HepG2 (cell line): ENCODE measurements around the gene ALDH18A1. TPM values are rescaled to one million over a fixed set of nuclear protein-coding genes. Genes with fewer than 3 reads are reported as not detected.
A peak's percentile ranks its signal among the peaks of the same experiment; 100 is the strongest.

Experiments used
- CEBPB ChIP-seq: IDR thresholded peaks from 2 replicates; pipeline ENCODE4 v1.6.1; 2011; ENCODE audit warnings: low read depth, low read length, improper control_type of control experiment, borderline replicate concordance
- CHD2 ChIP-seq: IDR thresholded peaks from 2 replicates; pipeline ENCODE4 v1.6.1; 2011; ENCODE audit warnings: low read depth, low read length, improper control_type of control experiment
- ETV6 ChIP-seq: sonication (generic); formaldehyde crosslinking; conservative IDR thresholded peaks from 2 replicates; pipeline ENCODE4 v1.4.0; 2020; ENCODE audit warnings: missing genetic modification reagents
- FLYWCH1 ChIP-seq: sonication (generic); formaldehyde crosslinking; IDR thresholded peaks from 2 replicates; pipeline ENCODE4 v1.8.1; 2023; ENCODE audit warnings: mild to moderate bottlenecking, missing genetic modification reagents
- IRF2 ChIP-seq: IDR thresholded peaks from 2 replicates; pipeline ENCODE4 v1.6.1; 2018; ENCODE audit warnings: missing genetic modification reagents, missing compliant biosample characterization
- IRX3 ChIP-seq: sonication (generic); formaldehyde crosslinking; IDR thresholded peaks from 2 replicates; pipeline ENCODE4 v1.8.1; 2023; ENCODE audit warnings: mild to moderate bottlenecking, low read depth, missing genetic modification reagents, borderline replicate concordance
- MAFK ChIP-seq, 2 experiments: IDR thresholded peaks in 1 of 2; conservative IDR thresholded peaks in 1 of 2; 2 replicates each; pipeline ENCODE4 v1.6.1; 2011; ENCODE audit warnings: improper control_type of control experiment in 2 of 2, low read length in 2 of 2
- NCOA5 ChIP-seq: sonication (generic); formaldehyde crosslinking; IDR thresholded peaks from 2 replicates; pipeline ENCODE4 v1.4.0; 2020; ENCODE audit warnings: missing genetic modification reagents
- PCBP1 ChIP-seq: fragments of 200-400 bp; formaldehyde crosslinking; IDR thresholded peaks from 2 replicates; pipeline ENCODE4 v1.6.1; 2017; ENCODE audit warnings: mild to moderate bottlenecking, low read depth, low read length, borderline replicate concordance
- SIN3B ChIP-seq: fragments of 150-350 bp; IDR thresholded peaks from 2 replicates; pipeline ENCODE4 v1.6.1; 2014; ENCODE audit warnings: low read length
- SNAPC4 ChIP-seq: sonication (generic); formaldehyde crosslinking; IDR thresholded peaks from 2 replicates; pipeline ENCODE4 v1.4.0; 2020; ENCODE audit warnings: mild to moderate bottlenecking, missing genetic modification reagents
- SRSF9 ChIP-seq: fragments of 200-400 bp; formaldehyde crosslinking; IDR thresholded peaks from 2 replicates; pipeline ENCODE4 v1.6.1; 2018; ENCODE audit warnings: borderline replicate concordance, mild to moderate bottlenecking, low read depth, low read length; ENCODE audit not compliant: insufficient read depth, poor library complexity, severe bottlenecking
- TCF7L2 ChIP-seq: IDR thresholded peaks from 2 replicates; pipeline ENCODE4 v1.6.1; 2011; ENCODE audit warnings: mild to moderate bottlenecking, low read depth, low read length, moderate library complexity
- TEF ChIP-seq: sonication (generic); formaldehyde crosslinking; IDR thresholded peaks from 2 replicates; pipeline ENCODE4 v1.5.0; 2020; ENCODE audit warnings: missing genetic modification reagents
- TMF1 ChIP-seq: sonication (generic); formaldehyde crosslinking; IDR thresholded peaks from 2 replicates; pipeline ENCODE4 v1.8.1; 2022; ENCODE audit warnings: low read depth, missing genetic modification reagents
- ZBTB8A ChIP-seq: sonication (generic); formaldehyde crosslinking; IDR thresholded peaks from 2 replicates; pipeline ENCODE4 v1.4.0; 2020; ENCODE audit warnings: mild to moderate bottlenecking, low read depth, missing genetic modification reagents, borderline replicate concordance
- ZFX ChIP-seq: sonication (generic); formaldehyde crosslinking; IDR thresholded peaks from 2 replicates; pipeline ENCODE4 v1.4.0; 2020; ENCODE audit warnings: mild to moderate bottlenecking, low read depth, missing genetic modification reagents, moderate library complexity
- ZMAT3 ChIP-seq: sonication (generic); formaldehyde crosslinking; conservative IDR thresholded peaks from 2 replicates; pipeline ENCODE4 v1.7.0; 2021; ENCODE audit warnings: missing genetic modification reagents
- ZMYM4 ChIP-seq: sonication (generic); formaldehyde crosslinking; IDR thresholded peaks from 2 replicates; pipeline ENCODE4 v1.8.1; 2023; ENCODE audit warnings: mild to moderate bottlenecking, missing genetic modification reagents
- ZNF101 ChIP-seq: sonication (generic); formaldehyde crosslinking; IDR thresholded peaks from 2 replicates; pipeline ENCODE4 v1.4.0; 2020; ENCODE audit warnings: mild to moderate bottlenecking, low read depth, missing genetic modification reagents, borderline replicate concordance
- ZNF441 ChIP-seq: sonication (generic); formaldehyde crosslinking; IDR thresholded peaks from 2 replicates; pipeline ENCODE4 v1.7.0; 2021; ENCODE audit warnings: missing genetic modification reagents, borderline replicate concordance
- ZNF460 ChIP-seq: sonication (generic); formaldehyde crosslinking; IDR thresholded peaks from 2 replicates; pipeline ENCODE4 v1.5.1; 2020; ENCODE audit warnings: missing genetic modification reagents, mild to moderate bottlenecking, borderline replicate concordance
- ZNF570 ChIP-seq: sonication (generic); formaldehyde crosslinking; IDR thresholded peaks from 2 replicates; pipeline ENCODE4 v1.4.0; 2020; ENCODE audit warnings: mild to moderate bottlenecking, missing genetic modification reagents, borderline replicate concordance
- ZNF619 ChIP-seq: sonication (generic); formaldehyde crosslinking; IDR thresholded peaks from 2 replicates; pipeline ENCODE4 v1.4.0; 2020; ENCODE audit warnings: mild to moderate bottlenecking, missing genetic modification reagents
- ZNF75D ChIP-seq: sonication (generic); formaldehyde crosslinking; IDR thresholded peaks from 2 replicates; pipeline ENCODE4 v1.8.1; 2023; ENCODE audit warnings: missing genetic modification reagents, mild to moderate bottlenecking, borderline replicate concordance
- polyA plus RNA-seq, 8 experiments: library from polyadenylated mRNA; depleted of rRNA in 3 of 8; stranded (reverse) in 7 of 8; unstranded in 1 of 8; fragments of >200 nt; fragmentation: Illumina TruSeq in 4 of 8; extraction: Trizol in 4 of 8; gene quantifications; 2 replicates each; pipeline versions ENCODE4 v1.2.1 to v1.2.3, GENCODE V29; 2011 to 2016; ENCODE audit warnings: low read depth in 4 of 8, missing spikeins in 1 of 8, mixed read lengths in 1 of 8; ENCODE audit not compliant: insufficient read depth in 1 of 8
- total RNA-seq, 5 experiments: library from RNA; depleted of rRNA; stranded (reverse); fragments of >200 nt; fragmentation: Illumina TruSeq; extraction: Trizol; gene quantifications; 2 replicates each; pipeline ENCODE4 v1.2.3, GENCODE V29; 2016; ENCODE audit warnings: low read depth in 1 of 5

ALDH18A1 gene
- total and polyA plus RNA-seq, 2 of the 13 experiments (the other 11 are each of a cell fraction or from before 2014, with no cell fraction given) = 180 to 263 TPM

DNA sequence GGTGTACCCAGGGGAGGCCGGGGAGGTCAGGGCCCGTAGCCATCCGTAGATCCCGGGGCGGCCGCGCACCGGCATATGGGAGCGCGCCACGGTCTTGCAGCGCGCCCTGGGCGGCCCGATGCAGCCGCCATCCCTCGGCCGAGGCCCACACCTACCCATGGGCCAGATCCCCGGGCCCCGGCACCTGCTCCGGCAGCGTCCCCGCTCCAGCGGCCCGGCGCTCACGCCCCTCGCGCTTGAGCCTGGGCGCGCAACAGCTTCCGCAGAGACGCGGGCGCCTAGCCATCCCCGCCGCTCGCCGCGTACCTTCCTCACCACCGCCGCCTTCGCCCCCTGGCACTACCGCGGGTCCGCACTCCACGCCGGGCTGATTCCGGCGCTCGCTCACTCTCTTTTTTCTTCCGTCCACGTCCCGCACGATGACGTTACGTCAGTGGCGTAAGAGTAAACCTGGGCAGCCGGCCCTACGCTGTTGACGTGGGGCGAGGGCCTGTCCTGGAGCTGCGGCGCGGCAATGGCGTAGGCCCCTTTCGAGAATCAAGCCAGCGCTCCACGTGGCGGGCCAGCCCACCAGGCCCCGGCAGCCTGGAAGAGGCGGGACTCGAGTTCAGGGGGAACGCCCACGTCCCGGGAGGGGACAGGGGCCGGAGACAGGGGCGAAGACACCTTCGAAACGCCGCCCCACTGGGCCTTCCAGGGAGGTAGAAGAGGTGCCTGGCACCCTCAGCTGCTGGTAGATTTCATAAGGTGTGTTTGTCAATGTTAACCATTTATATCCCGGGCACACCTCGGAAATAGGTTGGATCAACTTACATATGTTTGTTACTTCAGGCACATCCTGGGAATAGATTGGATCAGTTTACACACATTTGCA lies at the start of gene ALDH18A1 (continued):
- no peak for TF ChIP-seq TCF7L2
- TF ChIP-seq ZNF441 (CRISPR knock-in tag) = peak; percentile 75; the same call in 1 of the 2 replicates
- no peak for TF ChIP-seq SNAPC4 (CRISPR knock-in tag)
- TF ChIP-seq FLYWCH1 (CRISPR knock-in tag) = no peak
- no peak for TF ChIP-seq ETV6 (CRISPR knock-in tag)
- TF ChIP-seq ZNF75D = no peak
- peak; percentile 84 for TF ChIP-seq ZMYM4 (CRISPR knock-in tag)
- TF ChIP-seq NCOA5 (CRISPR knock-in tag) = no peak
- TF ChIP-seq ZFX (CRISPR knock-in tag) = peak; percentile 92
- TF ChIP-seq CHD2 = no peak
- peak; percentile 90 for TF ChIP-seq ZNF619 (CRISPR knock-in tag)
- TF ChIP-seq CEBPB = no peak; the same call in 1 of the 2 replicates
- TF ChIP-seq PCBP1 = no peak
- no peak for TF ChIP-seq SRSF9
- TF ChIP-seq ZBTB8A (CRISPR knock-in tag) = no peak
- no peak for TF ChIP-seq MAFK (conservative IDR thresholded peaks at IDR 0.05 in 1 of 2, IDR thresholded peaks at IDR 0.05 in 1 of 2; ENCODE audit: low read length in 2 of 2)
- TF ChIP-seq ZNF570 (CRISPR knock-in tag) = no peak
- TF ChIP-seq SIN3B = no peak; the same call in 1 of the 2 replicates
- TF ChIP-seq ZMAT3 (CRISPR knock-in tag) = peak; percentile 52; the same call in 1 of the 2 replicates
- TF ChIP-seq IRF2 (CRISPR knock-in tag) = peak; percentile 41; the same call in 1 of the 2 replicates
- TF ChIP-seq IRX3 (CRISPR knock-in tag) = peak; percentile 30; the same call in 1 of the 2 replicates
- TF ChIP-seq ZNF460 (CRISPR knock-in tag) = no peak
- no peak; the same call in 1 of the 2 replicates for TF ChIP-seq TMF1 (CRISPR knock-in tag)
- TF ChIP-seq ZNF101 (CRISPR knock-in tag) = peak; percentile 36; the same call in 1 of the 2 replicates
- TF ChIP-seq TEF (CRISPR knock-in tag) = no peak
